Spleen (tissue), 11 donors: ENCODE data around the gene COL1A1. TPM values are rescaled to one million over a fixed set of nuclear protein-coding genes. Genes with fewer than 3 reads are reported as not detected.

Experiments used
- DNase-seq: peaks from one replicate; pipeline ENCODE4 v3.0.0-alpha.2; 2020
- H3K27ac ChIP-seq, 8 donors: fragments of 200-600 bp; sonication (generic) in 7 of 8; 1 replicate in 4 of 8; 2 replicates in 4 of 8; pipeline versions ENCODE4 v1.5.0 to v1.8.0; 2016 to 2021; ENCODE audit warnings: inconsistent platforms in 4 of 8, mild to moderate bottlenecking in 4 of 8, moderate library complexity in 1 of 8
- H3K27me3 ChIP-seq, 7 donors: fragments of 200-600 bp; sonication (generic) in 6 of 7; replicated peaks in 1 of 7; 1 replicate in 4 of 7; 2 replicates in 3 of 7; pipeline versions ENCODE4 v1.5.0 to v1.8.0; 2016 to 2021; ENCODE audit warnings: inconsistent platforms in 3 of 7, mild to moderate bottlenecking in 1 of 7
- H3K36me3 ChIP-seq, 6 donors: fragments of 200-600 bp; sonication (generic) in 5 of 6; 1 replicate in 4 of 6; 2 replicates in 2 of 6; pipeline versions ENCODE4 v1.5.0 to v1.8.0; 2016 to 2021; ENCODE audit warnings: inconsistent platforms in 2 of 6
- H3K4me1 ChIP-seq, 6 donors: fragments of 200-600 bp; sonication (generic) in 5 of 6; 1 replicate in 3 of 6; 2 replicates in 3 of 6; pipeline versions ENCODE4 v1.5.0 to v1.8.0; 2016 to 2021; ENCODE audit warnings: inconsistent platforms in 3 of 6
- H3K4me3 ChIP-seq, 8 donors: fragments of 200-600 bp; sonication (generic) in 7 of 8; 1 replicate in 4 of 8; 2 replicates in 4 of 8; pipeline versions ENCODE4 v1.5.0 to v1.8.0; 2016 to 2021; ENCODE audit warnings: inconsistent platforms in 4 of 8, mild to moderate bottlenecking in 4 of 8, moderate library complexity in 2 of 8
- H3K9me3 ChIP-seq, 8 donors: fragments of 200-600 bp; sonication (generic) in 7 of 8; 1 replicate in 4 of 8; 2 replicates in 4 of 8; pipeline versions ENCODE4 v1.5.0 to v1.8.0; 2016 to 2021; ENCODE audit warnings: inconsistent platforms in 4 of 8
- POLR2A ChIP-seq, 3 donors: fragments of 450-650 bp; IDR thresholded peaks; one replicate each; pipeline ENCODE4 v1.5.1; 2017; ENCODE audit warnings: antibody characterized with exemption in 3 of 3, mild to moderate bottlenecking in 1 of 3
- POLR2AphosphoS5 ChIP-seq, 3 donors: sonication (generic); formaldehyde crosslinking; IDR thresholded peaks; one replicate each; pipeline ENCODE4 v1.5.1; 2017; ENCODE audit warnings: antibody characterized with exemption in 3 of 3
- WGBS, 5 donors: extraction: QIAGEN DNeasy Blood & Tissue Kit in 3 of 5; methylation state at CpG; one replicate each; pipeline versions ENCODE4 v1.1.5 to v1.1.7; 2013 to 2018; 5-methylcytosine and 5-hydroxymethylcytosine counted together
- intact Hi-C: fragments of 100-400 bp; cut with DNase I; formaldehyde crosslinking; loops from one replicate; pipeline ENCODE4 v1.15.0; 2023; ENCODE audit warnings: low total_unique reads
- polyA plus RNA-seq, 3 donors: library from polyadenylated mRNA; stranded (reverse); fragments of 200-250 nt; gene quantifications; one replicate each; pipeline ENCODE4 v1.2.1, GENCODE V29; 2013
- small RNA-seq, 4 donors: library from RNA; depleted of rRNA; stranded (forward); fragments of <200 nt; gene quantifications; one replicate each; pipeline ENCODE3, GENCODE V24; 2016
- total RNA-seq, 7 donors: library from RNA; depleted of rRNA in 3 of 7; stranded (reverse); fragments of >200 nt in 3 of 7; fragmentation: NEBNext Ultra II Directional in 4 of 7; extraction: Animal tissue kit (Norgen Biotek cat#: 25700) in 4 of 7; gene quantifications; one replicate each; pipeline versions ENCODE4 v1.1.0 to v1.2.1, GENCODE V29; 2016 to 2021
- donor health status: healthy with polysubstance abuse.
- donor health status: DM: no; HTN: no; CAD: no; lungs with moderate emphysema.
- donor health status: DM: no; HTN: no; CAD: no.
- donor health status: Bipolar disorder and iron deficiency.
- donor health status: healthy.
- donor health status: DM: no; HTN: no; CAD: no.
- donor health status: DM: yes; HTN: yes; CAD: no.

Gene COL1A1
- total and polyA plus RNA-seq, 10 donors: 7.1 to 458 (median 46.9) TPM

DNA sequence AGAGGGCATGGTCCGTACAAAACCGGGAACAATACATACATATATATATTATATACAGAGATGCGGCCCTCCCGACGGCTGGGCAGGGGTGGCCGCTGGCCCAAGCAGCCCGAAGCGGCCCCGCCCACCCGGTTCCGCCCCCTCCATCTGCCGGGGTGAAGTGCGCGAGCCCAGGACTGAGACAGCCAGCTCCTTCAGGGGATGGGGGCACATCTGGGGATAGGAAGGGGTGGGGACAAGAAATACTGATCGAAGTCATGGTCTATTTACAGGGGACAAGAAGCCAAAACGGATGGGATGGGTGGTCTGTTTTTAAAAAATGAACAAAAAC is 67.7 kb downstream of the COL1A1 start:
- WGBS, 5 donors: 50 to 74% (median 60%) methylated on average over 16 of the region's 16 CpGs
- no peaks in the 10 kb centered on the region for H3K9me3 ChIP-seq
- no peak for TF ChIP-seq POLR2A (IDR thresholded peaks at IDR 0.05)
- TF ChIP-seq POLR2AphosphoS5 (IDR thresholded peaks at IDR 0.05): peak in 1 of 3 donors; percentile 33
- peaks cover 6 to 67% (median 53%) of the 10 kb centered on the region in 6 donors for H3K36me3 ChIP-seq
- peaks cover 12 to 57% (median 23%) of the 10 kb centered on the region in 6 donors for H3K4me1 ChIP-seq
- no peak overlapping the region for H3K4me3 ChIP-seq
- peaks cover 0 to 24% (median 16%) of the 10 kb centered on the region in 7 donors for H3K27me3 ChIP-seq
- no peak for DNase-seq
- intact Hi-C loops: no loop called here
- peak overlapping the region in 2 of 8 donors; percentile 6 to 33 for H3K27ac ChIP-seq

Small RNA genes within 50 kb of the gene (small RNA-seq; reads per million reads assigned to genes)
- gene SUMO2P7: 0 reads per million in 4 donors

Other genes starting within 250 kb of the COL1A1 start
- gene DLX4, start 232.4 kb downstream of the COL1A1 start, total RNA-seq: 1 to 10 TPM in 1 of 7 donors, under 1 TPM in 4, not detected in 2; 0.23 to 1.1 (median 0.57) TPM
- gene DLX4, start 232.4 kb downstream of the COL1A1 start, polyA plus RNA-seq: under 1 TPM; 0.09 to 0.29 (median 0.22) TPM
- gene DLX3, start 206.4 kb downstream of the COL1A1 start, total RNA-seq: not detected
- gene DLX3, start 206.4 kb downstream of the COL1A1 start, polyA plus RNA-seq: under 1 TPM in 1 of 3 donors, not detected in 2; 0.02 TPM
- gene ITGA3, start 145.5 kb downstream of the COL1A1 start, total RNA-seq: 10 to 100 TPM; 22.7 to 52.3 (median 41.1) TPM
- 10 to 100 TPM in 1 of 3 donors, 1 to 10 TPM in 2; 5.5 to 16.6 (median 8.1) TPM for gene ITGA3, start 145.5 kb downstream of the COL1A1 start, polyA plus RNA-seq
- 10 to 100 TPM; 22.9 to 41.5 (median 26.1) TPM for gene PDK2, start 106.3 kb downstream of the COL1A1 start, total RNA-seq
- 10 to 100 TPM in 1 of 3 donors, 1 to 10 TPM in 2; 8.7 to 16.9 (median 9.5) TPM for gene PDK2, start 106.3 kb downstream of the COL1A1 start, polyA plus RNA-seq
- 1 to 10 TPM; 1.2 to 7.5 (median 4.1) TPM for gene SAMD14, start 71.5 kb downstream of the COL1A1 start, total RNA-seq
- gene SAMD14, start 71.5 kb downstream of the COL1A1 start, polyA plus RNA-seq: 1 to 10 TPM; 1.1 to 1.9 (median 1.1) TPM
- 100 to 1,000 TPM in 4 of 7 donors, 10 to 100 TPM in 3; 54.1 to 136 (median 112) TPM for gene PPP1R9B, start 51.0 kb downstream of the COL1A1 start, total RNA-seq
- 100 to 1,000 TPM in 1 of 3 donors, 10 to 100 TPM in 2; 30.0 to 105 (median 40.9) TPM for gene PPP1R9B, start 51.0 kb downstream of the COL1A1 start, polyA plus RNA-seq
- gene SGCA, start 35.6 kb downstream of the COL1A1 start, total RNA-seq: 1 to 10 TPM in 6 of 7 donors, not detected in 1; 1.2 to 4.7 (median 2.7) TPM
- 1 to 10 TPM; 3.7 to 5.9 (median 5.7) TPM for gene SGCA, start 35.6 kb downstream of the COL1A1 start, polyA plus RNA-seq
- under 1 TPM in 2 of 7 donors, not detected in 5; 0.44 to 0.49 TPM for gene TMEM92, start 72.8 kb upstream of the COL1A1 start, total RNA-seq
- under 1 TPM in 1 of 3 donors, not detected in 2; 0.06 TPM for gene TMEM92, start 72.8 kb upstream of the COL1A1 start, polyA plus RNA-seq
- gene XYLT2, start 144.5 kb upstream of the COL1A1 start, total RNA-seq: 10 to 100 TPM; 17.9 to 27.3 (median 23.3) TPM
- 10 to 100 TPM; 10.0 to 19.1 (median 14.2) TPM for gene XYLT2, start 144.5 kb upstream of the COL1A1 start, polyA plus RNA-seq
- gene MRPL27, start 171.6 kb upstream of the COL1A1 start, total RNA-seq: 10 to 100 TPM; 26.4 to 40.7 (median 34.0) TPM
- 100 to 1,000 TPM in 1 of 3 donors, 10 to 100 TPM in 2; 85.3 to 102 (median 92.8) TPM for gene MRPL27, start 171.6 kb upstream of the COL1A1 start, polyA plus RNA-seq
- 1 to 10 TPM in 6 of 7 donors, under 1 TPM in 1; 0.66 to 3.6 (median 1.9) TPM for gene EME1, start 171.6 kb upstream of the COL1A1 start, total RNA-seq
- gene EME1, start 171.6 kb upstream of the COL1A1 start, polyA plus RNA-seq: 1 to 10 TPM; 1.1 to 3.0 (median 1.9) TPM
- 10 to 100 TPM; 38.9 to 71.3 (median 47.0) TPM for gene LRRC59, start 195.9 kb upstream of the COL1A1 start, total RNA-seq
- gene LRRC59, start 195.9 kb upstream of the COL1A1 start, polyA plus RNA-seq: 10 to 100 TPM; 12.5 to 23.6 (median 18.8) TPM
- 10 to 100 TPM; 28.3 to 48.6 (median 41.9) TPM for gene ACSF2, start 224.6 kb upstream of the COL1A1 start, total RNA-seq
- gene ACSF2, start 224.6 kb upstream of the COL1A1 start, polyA plus RNA-seq: 10 to 100 TPM; 21.7 to 50.0 (median 36.3) TPM